GM18519 (cell line): ENCODE measurements around the gene POU3F2.
A peak's percentile ranks its signal among the peaks of the same experiment; 100 is the strongest.

Source experiments
- ATAC-seq: cut with Tn5 transposase; IDR thresholded peaks from one replicate; pipeline ENCODE4 v1.9.1; 2021; ENCODE audit warnings: mild to moderate bottlenecking, moderate library complexity; ENCODE audit not compliant: unreplicated experiment, low FRiP score

Gene POU3F2

DNA sequence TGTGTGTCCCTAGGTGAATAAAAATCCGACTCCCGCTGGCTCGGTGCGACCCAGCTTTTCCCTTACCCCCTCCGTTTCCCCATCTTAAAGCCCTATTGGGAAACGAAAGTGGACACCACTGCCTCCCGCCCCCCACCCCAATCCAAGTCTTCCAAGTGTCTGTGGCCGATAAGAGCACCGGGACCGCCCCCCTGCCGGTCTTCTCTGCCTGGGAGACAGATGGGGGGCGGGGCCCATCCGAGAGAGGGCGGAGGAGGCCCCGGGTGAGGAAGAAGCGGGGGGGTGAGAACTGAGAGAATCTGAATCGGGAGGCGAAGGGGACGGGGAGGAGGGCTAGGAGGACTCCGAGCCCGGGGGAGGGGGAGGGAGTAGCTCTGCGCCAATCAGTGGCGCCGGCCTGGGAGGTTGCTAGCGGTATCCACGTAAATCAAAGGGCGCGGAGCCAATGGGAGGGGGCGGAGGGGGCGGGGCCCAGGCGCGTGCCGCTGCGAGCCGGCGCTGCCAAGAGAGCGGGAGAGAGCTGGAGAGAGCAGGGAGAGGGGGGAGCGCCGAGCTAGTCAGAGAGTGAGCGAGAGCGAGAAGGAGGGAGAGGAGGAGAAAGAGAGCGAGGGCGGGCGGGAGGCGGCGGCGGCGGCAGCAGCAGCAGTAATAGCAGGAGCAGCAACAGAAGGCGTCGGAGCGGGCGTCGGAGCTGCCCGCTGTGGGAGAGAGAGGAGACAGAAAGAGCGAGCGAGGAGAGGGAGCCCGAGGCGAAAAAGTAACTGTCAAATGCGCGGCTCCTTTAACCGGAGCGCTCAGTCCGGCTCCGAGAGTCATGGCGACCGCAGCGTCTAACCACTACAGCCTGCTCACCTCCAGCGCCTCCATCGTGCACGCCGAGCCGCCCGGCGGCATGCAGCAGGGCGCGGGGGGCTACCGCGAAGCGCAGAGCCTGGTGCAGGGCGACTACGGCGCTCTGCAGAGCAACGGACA lies at the start of gene POU3F2:
TSS of gene POU3F2 (plus strand) at position 515 of the 972 bp plus-strand sequence. CDS start at position 815, 300 bp downstream.
- peak; percentile 61 for ATAC-seq

DNA sequence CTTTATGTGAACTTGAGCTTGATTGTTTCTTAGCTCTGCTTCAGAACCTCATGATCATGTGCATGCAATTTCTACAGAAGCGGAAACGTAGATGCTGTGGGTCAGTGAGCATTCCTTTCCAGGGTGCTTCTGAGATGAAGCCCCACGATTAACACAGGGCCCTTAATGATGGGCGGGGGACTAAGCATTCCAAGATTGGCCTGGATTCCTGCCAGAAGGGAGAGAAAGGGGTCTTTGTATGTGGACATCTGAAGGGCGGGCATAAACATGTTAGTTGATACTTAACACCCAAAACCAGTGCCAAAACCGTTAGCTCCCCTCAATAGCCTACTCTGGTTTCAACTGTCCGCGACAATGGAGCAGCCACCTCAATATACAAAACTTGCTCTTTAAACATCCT lies 46.9 kb upstream of the POU3F2 start:
- ATAC-seq = no peak

DNA sequence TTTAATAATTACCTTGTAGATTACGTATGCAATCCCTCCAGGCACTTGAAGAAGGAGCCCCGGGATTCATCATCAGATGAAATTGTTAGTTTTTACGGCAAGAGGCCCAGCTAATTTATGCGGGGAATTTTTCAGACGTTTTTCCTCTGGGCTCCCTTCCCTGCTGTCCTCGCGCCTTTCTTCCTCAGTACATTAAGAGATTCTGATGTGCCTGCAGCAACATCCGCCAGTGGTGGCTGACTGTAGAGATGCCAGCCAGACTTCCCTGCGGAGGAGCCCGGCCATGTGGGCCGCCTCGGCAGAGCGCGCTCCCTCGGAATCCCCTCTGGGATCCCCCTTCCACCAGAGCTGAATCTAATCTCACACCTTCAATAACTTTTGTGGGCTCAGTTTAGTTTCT lies 46.4 kb upstream of the POU3F2 start:
- no peak for ATAC-seq

DNA sequence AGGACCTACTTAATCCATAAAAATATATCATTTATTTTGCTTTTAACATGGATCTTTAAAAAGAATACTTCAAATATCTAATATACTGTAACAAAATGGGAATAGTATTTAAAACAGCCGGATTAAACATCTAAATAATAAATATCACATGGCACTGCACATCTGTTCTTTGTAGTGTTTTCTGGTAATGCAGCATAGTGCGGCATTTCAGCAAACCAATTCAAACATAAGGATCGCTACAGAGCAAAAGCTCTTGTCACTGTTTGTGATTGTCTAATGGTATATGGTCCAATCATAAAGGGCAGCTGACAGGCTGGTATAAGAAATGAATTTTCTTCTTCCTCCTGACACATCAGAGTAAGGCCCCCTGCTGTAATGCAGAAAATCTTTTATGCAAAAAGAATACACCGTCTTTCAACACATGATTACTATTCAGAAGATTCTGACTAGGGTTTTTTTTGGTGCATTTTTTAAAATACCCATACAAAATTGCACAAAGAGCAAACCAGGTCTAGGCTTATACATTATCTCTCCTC lies 40.0 kb upstream of the POU3F2 start:
- no peak for ATAC-seq

DNA sequence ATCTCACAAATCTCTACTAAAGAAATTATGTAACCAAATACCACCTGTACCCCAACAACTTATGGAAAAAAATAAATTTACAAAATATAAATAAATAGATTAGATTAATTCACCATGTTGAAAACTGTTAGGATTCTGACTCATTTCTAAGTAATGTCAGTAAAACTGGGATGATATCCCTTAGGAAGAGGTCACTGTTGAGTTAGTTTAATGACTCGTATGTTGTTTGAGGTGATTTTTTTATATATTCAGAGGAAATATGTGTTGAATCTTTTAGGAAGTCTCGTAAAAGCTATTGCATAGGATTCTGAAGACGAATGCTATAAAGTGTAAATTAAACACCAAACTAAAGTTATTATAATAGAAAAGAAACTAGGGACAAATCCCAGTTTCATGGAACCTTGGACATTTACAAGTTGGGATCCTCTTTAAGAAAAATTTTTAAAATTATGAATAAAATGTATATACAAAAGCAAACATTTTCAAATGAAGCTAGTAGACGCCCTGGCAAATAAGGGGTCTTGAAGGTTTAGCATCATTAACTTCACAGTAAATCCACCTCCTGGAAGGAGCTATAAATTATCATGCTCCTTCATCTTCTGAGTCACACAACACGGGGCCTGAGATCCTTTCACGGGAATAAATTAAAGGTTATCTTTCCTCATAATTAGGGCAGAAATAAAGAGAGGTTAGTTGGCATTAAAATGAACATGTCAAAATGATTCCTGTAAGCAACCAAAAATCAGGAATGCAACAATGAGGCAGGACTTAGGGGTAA lies 37.0 kb upstream of the POU3F2 start:
- ATAC-seq = no peak

DNA sequence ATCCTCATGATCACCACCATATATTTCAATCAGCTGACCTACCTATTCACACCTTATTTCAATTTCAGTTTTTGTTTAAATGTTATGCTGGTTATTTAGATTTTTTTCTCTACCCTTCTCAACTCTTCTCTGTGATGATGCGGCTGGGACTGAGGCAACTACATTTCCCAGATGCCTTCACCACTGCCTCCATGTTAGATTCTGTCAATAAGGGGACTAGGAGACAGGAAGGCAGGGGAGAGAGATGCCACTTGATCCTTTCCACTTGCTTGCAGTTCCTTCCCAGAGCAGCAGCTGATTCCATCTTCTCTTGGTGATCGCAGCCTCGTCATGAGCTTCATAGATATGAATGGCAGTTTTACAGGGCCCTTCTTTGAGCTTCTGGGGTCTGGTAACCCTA lies 33.5 kb upstream of the POU3F2 start:
- ATAC-seq = no peak

DNA sequence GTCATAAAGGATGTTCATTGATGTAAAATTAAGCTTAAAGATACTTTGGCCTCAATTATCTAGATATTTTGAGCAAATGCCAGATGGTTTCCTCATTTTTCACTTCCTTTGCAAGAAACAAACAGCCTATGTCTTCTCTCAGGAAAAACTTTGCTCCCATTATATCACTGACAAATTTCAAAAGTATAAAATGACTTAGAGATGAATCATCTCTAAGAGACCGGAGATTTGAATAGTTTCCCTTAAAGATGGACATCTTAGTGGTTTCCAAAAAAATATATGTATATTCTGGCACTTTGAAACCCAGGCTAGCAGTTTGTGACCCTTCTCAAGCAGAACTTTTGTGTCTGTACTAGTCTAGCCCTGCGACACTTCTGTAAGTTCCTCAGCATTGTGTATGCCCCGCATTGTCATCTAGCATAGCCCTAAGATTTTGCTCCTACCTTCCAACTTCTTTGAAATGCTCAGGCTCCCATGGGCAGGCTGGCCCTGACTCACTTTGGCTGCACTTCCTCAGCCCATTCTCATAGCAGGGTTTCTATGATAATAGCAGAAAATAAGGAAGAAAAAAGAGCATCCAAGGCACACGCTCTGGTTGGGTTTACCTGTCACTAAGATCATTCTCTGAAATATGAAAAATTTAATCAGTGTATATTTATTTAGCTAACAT lies 25.7 kb upstream of the POU3F2 start:
- ATAC-seq = no peak

DNA sequence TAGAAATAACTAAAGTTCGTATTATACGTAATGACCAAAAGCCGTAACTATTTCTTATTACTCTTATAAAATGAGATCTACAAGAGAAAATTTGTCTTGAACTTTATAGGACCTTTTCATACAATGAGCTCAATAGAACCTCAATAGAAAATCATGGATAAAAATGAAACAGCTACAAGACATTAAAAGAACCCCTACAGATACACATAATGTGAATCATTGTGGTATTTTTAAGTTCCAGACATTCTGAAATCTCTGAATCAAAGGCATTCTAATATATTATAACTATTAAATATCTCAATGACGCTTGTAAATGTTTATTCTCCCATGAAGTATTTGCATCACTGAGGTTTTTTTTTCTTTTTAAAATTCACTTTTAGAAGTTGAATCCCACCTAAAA lies 22.2 kb upstream of the POU3F2 start:
- ATAC-seq = no peak

DNA sequence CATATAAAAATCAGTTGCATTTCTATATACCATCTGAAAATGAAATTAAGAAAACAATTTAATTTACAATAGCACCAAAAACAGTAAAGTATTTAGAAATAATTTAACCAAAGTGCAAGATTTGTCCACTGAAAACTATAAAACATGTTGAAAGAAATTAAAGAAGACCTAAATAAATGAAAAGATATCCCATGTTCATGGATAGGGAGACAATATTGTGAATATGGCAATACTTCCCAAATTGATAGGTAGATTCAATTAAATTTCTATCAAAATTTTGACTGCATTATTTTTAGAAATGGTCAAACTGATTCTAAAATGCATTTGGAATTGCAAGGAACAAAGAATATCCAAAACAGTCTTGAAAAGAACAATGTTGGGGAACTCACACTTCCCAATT lies 17.6 kb upstream of the POU3F2 start:
- ATAC-seq = no peak

DNA sequence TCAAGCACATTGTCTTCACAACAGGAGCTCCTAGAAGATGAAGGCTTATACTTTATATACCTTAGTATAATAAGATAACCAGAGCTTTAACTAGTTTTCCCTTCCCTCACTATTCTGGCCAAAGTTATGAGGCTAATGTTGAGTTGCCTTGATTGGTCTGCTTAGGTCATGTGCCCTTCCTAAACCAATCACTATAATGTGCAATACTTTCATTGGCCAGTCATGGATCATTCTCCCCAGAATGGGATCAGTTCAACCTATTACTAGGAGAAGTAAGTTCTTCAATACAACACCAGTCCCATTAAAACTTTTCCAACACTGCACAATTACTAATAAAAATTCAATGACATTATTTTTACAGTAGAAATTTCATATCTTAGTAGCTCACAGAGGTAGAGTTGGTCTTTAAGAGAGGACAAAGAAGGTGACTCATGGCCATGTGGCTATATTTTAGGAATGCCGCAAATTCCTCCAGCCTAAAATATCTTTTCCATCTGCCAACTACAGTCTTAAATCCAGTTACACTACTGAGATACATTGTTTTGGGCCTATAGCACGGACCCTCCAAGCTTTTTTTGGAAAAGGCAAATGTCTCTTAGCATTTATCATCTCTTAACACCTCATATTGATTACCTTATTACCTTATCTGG lies 12.5 kb upstream of the POU3F2 start:
- ATAC-seq = no peak

DNA sequence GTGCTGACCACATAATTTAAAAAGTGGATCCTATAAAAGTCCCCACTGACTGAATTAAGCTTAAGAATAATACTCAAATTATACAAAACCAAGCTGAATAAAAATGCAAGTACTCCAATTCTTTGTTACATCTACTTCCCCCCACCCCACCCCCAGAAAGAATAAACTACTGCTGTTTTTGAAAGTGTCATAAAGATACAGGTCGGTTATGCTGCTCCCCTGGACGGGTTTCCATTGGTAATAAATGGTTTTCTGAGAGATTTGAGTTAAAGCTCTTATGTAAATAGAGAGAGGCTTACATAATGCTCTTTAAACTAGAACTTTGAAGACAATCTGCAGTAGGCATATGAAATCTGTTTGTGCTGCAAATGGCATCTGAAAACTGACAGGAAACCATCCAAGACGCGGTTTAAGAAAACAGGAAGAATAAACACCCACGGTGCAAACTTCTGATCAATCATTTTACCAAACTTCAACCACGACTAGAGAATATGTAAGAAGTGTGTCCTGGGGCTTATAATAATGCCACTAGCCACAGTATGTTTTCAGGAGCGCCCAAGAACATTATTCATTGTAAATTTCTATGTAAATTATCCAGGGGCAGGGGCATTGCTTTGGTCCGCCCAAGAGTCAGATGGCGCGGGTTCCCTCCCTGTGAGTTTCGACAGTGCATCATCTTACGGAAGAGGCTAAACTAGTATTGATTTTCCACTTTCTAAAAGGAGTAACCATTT lies 10.8 kb upstream of the POU3F2 start:
- ATAC-seq = no peak

DNA sequence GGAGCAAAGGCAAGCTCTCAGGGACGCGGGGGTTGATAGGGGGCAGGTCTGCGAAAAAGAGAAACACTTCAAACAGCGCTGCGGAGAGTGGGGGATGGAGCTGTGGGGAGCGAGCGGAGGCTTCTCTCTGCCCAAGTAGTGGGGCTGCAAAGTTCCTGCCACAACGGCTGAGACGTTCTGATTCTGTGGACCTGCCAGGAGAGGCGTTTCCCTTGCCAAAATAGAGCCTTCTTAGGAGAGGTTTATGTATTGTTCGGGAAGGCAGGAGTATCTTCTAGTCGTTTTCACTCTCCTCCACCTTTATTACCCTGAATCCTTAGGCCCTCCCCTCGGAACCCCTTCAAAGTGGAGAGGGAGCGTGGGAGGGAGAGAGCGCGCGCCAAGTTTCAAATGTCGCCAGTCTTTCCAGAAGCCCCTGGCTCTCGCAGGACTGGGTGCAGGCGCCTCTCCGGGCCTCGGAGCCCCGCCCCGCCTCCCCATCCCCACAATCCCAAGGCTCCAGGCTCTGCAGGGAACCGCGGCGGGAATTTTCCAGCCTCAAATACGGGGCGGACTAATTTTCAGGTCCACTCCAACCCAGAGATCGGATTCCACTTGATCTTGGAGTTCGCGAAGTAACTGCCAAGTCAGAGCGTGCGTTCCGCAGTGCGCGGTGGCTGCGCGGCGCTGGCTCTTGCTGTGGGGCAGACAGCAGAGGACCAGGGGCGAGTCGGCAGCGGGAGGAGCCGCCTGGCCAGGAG lies 10.0 kb upstream of the POU3F2 start:
- ATAC-seq = no peak

DNA sequence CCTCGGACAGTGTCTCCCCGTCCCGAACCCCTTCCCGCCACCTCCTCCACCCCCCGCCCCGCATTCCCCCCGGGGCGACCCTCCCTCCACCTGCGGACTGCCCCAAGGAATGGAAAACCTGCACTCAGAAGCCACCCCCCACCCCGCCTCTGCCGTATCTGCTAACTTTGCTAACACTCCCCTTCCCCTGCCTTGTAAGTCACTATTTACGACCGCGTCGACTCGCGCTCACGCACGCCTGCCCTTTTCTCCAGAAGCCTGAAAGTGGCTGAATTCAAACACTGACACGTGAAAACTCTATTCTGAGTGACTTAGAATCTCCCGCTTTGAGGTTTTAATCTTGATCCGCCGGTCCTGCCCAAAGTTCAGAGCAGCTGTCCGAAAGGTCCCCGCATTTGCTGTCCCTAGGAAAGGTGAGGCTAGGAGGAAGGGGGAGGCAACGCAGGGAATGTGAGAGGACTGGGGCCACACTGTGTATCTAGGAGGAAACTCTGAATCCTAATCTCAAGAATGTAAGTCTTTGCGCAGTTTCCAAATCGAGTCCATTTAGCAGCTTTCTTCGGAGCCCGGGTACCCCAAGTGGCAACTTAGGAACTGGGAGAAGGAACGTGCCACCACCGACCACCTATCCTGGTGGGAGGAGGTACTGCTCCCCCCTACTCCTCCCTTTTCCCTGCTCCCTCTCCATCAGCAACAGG lies 9.3 kb upstream of the POU3F2 start:
- no peak for ATAC-seq

DNA sequence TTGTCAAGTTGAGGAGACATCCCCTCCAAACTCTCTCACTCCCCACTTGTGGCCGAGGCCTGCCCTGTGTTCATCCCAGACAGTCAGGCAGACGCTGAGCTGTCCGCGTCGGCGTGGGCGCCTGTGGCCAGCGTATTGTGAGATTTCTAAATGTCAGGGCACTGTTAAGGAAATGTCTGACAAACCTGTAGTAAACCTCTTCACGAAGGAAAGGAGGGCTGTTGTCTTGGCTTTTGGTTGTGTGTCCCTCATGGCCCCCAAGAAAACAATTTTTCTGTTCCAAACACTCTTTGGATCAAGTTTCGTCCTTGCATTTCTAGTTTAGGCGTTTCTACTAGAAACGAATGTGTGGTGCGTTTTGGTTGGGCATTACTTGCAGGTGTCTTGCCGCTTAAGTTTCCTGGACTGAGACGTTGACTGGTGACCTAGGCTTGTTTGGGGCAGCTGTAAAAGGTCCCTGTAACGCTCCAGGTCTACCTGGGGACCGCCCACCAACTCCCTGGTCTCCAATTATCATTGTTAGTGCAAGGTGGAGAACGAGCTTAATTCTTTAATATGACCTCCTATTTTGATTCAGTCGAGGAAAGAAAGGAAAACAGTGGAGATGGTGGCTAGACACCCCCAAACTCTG lies 8.7 kb upstream of the POU3F2 start:
- ATAC-seq = no peak

DNA sequence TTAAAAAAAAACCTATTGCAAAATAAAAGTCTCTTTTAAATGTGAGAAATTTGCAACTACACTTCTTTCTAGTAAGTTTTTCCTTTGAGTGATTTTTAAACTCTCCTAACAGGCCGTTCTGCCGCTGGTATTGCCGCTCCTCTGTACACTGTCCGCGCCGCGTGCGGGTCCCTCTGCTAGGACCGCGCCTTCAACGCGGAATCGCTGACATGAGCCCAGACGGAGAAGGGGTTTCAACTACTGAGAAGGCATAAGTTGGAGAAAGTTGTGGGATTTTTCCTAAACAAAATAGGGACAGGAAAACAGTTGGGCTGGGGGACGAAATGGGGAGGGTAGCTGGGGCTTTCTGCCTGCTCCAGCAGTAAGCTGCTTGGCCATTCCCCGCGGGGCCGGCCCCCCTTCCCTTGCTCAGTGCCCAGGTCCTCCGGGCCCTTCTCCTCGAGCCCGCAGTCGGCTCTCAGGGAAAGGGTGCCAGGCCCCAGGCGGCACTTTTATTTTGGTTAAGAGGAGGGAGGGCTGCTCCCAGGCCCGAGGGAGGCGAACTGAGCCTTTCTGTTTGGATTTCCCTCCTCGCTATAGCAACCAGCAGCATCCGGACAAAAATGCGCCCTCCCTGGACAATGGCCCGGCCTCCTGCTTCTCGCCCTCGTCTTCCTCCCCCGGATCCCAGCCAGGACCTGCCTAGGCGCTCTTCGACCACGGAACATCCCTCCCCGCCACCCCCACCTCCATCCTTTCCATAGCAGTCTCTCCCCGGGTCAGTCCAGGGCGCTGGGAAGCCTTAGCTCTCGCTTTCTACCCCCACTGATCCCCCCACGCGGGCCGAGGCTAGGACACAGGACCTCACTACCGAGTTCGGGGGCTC lies 6.8 kb upstream of the POU3F2 start:
- no peak for ATAC-seq

DNA sequence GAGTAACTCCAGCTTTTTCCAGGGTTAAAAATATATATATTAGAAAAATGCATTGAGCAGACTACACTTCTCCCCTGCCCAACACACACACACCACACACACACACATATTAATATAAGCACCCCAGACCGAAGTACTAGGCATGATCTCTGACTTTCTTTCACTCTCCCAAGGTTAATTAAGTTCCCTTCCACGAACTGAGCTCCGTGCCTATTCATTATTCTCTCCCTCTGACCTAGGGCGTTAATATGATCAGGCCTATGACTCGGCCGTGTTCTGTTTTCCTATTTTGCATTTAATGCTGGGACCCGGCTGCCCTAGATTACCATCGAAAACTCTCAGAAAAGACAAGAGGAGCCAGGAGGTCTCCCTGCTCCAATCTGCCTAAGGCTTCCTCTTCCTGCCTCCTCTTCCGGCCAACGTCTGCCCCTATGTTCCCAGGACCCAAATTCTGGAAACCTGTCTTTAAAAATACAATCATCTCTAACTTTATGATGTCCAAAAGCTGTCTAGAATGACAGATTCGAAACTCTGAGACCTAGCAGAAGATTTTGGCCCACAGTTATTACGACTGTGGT lies 6.1 kb upstream of the POU3F2 start:
- ATAC-seq = no peak
